LHCN-M2 (cell line): ENCODE data around the gene KIF21B. TPM values are rescaled to one million over a fixed set of nuclear protein-coding genes. Genes with fewer than 3 reads are reported as not detected.

ENCODE experiments used
- DNase-seq: peaks from one replicate; pipeline ENCODE4 v3.0.0-alpha.2; 2012; ENCODE audit warnings: low read depth
- total RNA-seq: library from RNA; depleted of rRNA; stranded (reverse); fragments of >200 nt; gene quantifications from 2 replicates; pipeline ENCODE4 v1.2.3, GENCODE V29; 2014

Gene KIF21B
- total RNA-seq, 1 experiment from 2014 or later, result 0.06 TPM

GRCh38 chr1:201000391-201000790 is 23.1 kb downstream of the KIF21B start:
- no peak for DNase-seq

GRCh38 chr1:200999667-201000066 is 23.8 kb downstream of the KIF21B start:
- no peak for DNase-seq

- DNase-seq, result no peak
Measured at GRCh38 chr1:200998323-200998722, 25.2 kb downstream of the KIF21B start.

GRCh38 chr1:200992382-200993048 is 31.0 kb downstream of the KIF21B start:
- DNase-seq, result no peak

- no peak for DNase-seq
Measured at GRCh38 chr1:200991097-200991614, 32.4 kb downstream of the KIF21B start.

- no peak for DNase-seq
Measured at GRCh38 chr1:200990114-200990513, 33.4 kb downstream of the KIF21B start.

- no peak for DNase-seq
Measured at GRCh38 chr1:200989337-200989736, 34.2 kb downstream of the KIF21B start.

- no peak for DNase-seq
Measured at GRCh38 chr1:200988693-200989092, 34.8 kb downstream of the KIF21B start.

- no peak for DNase-seq
Measured at GRCh38 chr1:200985481-200985880, 38.0 kb downstream of the KIF21B start.

- DNase-seq, result no peak
Measured at GRCh38 chr1:200983035-200983561, 40.4 kb downstream of the KIF21B start.

- peak; percentile 18 for DNase-seq
Measured at GRCh38 chr1:200982071-200982945, 41.2 kb downstream of the KIF21B start.

GRCh38 chr1:200981278-200981677 is 42.2 kb downstream of the KIF21B start:
- DNase-seq, result no peak

- DNase-seq, result no peak
Measured at GRCh38 chr1:200980873-200981272, 42.6 kb downstream of the KIF21B start.

GRCh38 chr1:200980452-200980772 is 43.1 kb downstream of the KIF21B start:
- DNase-seq, result no peak

GRCh38 chr1:200979574-200980451 is 43.7 kb downstream of the KIF21B start:
- DNase-seq, result peak; percentile 6

GRCh38 chr1:200977071-200977754 is 46.3 kb downstream of the KIF21B start:
- DNase-seq, result no peak

GRCh38 chr1:200976634-200977033 is 46.9 kb downstream of the KIF21B start:
- no peak for DNase-seq

- no peak for DNase-seq
Measured at GRCh38 chr1:200975458-200975857, 48.1 kb downstream of the KIF21B start.

- DNase-seq, result no peak
Measured at GRCh38 chr1:200974711-200975110, 48.8 kb downstream of the KIF21B start.

- DNase-seq, result no peak
Measured at GRCh38 chr1:200973937-200974657, 49.4 kb downstream of the KIF21B start.
